IPS-18a (cell line): ENCODE measurements around the gene KIF27.
"Not testable (repeated sequence)": the region's sequence is repeated elsewhere in the genome, so short reads cannot be mapped to it uniquely, and the experiment has no call there.

Source experiments
- H3K27ac ChIP-seq: one replicate; pipeline ENCODE4 v1.5.1; 2013; ENCODE audit warnings: low read length
- H3K27me3 ChIP-seq: one replicate; pipeline ENCODE4 v1.6.1; 2013; ENCODE audit warnings: mild to moderate bottlenecking, low read length; ENCODE audit not compliant: control insufficient read depth, insufficient read depth
- H3K36me3 ChIP-seq: one replicate; pipeline ENCODE4 v1.6.1; 2013; ENCODE audit warnings: low read depth, low read length; ENCODE audit not compliant: control insufficient read depth
- H3K4me1 ChIP-seq: one replicate; pipeline ENCODE4 v1.6.1; 2013; ENCODE audit warnings: low read depth, low read length; ENCODE audit not compliant: control insufficient read depth
- H3K4me3 ChIP-seq: one replicate; pipeline ENCODE4 v1.5.1; 2013; ENCODE audit warnings: low read length
- H3K9ac ChIP-seq: one replicate; pipeline ENCODE4 v1.6.1; 2013; ENCODE audit warnings: mild to moderate bottlenecking, low read length, moderate library complexity
- H3K9me3 ChIP-seq: one replicate; pipeline ENCODE4 v1.6.1; 2013; ENCODE audit warnings: low read depth, low read length; ENCODE audit not compliant: control insufficient read depth

Gene KIF27

GRCh38 chr9:83956436-83957247 is 35.4 kb upstream of the KIF27 start:
- H3K36me3 ChIP-seq, result no peaks in the 10 kb centered on the region
- peak overlapping the region; percentile 13 for H3K9ac ChIP-seq
- no peaks in the 10 kb centered on the region for H3K9me3 ChIP-seq
- H3K27ac ChIP-seq, result no peak overlapping the region
- H3K4me3 ChIP-seq, result peak overlapping the region; percentile 48
- no peaks in the 10 kb centered on the region for H3K27me3 ChIP-seq
- H3K4me1 ChIP-seq, result no peaks in the 10 kb centered on the region

GRCh38 chr9:83956086-83956435 is 34.8 kb upstream of the KIF27 start:
- H3K27ac ChIP-seq, result no peak overlapping the region
- H3K36me3 ChIP-seq, result no peaks in the 10 kb centered on the region
- H3K4me3 ChIP-seq, result peak overlapping the region; percentile 48
- no peak overlapping the region for H3K9ac ChIP-seq
- H3K9me3 ChIP-seq, result no peaks in the 10 kb centered on the region
- no peaks in the 10 kb centered on the region for H3K4me1 ChIP-seq
- H3K27me3 ChIP-seq, result no peaks in the 10 kb centered on the region

DNA sequence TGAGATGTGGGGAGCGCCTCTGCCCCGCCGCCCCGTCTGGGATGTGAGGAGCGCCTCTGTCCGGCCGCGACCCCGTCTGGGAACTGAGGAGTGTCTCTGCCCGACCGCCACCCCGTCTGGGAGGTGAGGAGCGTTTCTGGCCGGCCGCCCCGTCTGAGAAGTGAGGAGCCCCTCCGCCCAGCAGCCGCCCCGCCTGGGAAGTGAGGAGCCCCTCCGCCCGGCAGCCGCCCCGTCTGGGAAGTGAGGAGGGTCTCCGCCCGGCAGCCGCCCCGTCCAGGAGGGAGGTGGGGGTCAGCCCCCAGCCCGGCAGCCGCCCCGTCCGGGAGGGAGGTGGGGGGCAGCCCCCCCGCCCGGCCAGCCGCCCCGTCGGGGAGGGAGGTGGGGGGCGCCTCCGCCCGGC is 26.9 kb upstream of the KIF27 start:
- H3K4me1 ChIP-seq, H3K27ac ChIP-seq, H3K9ac ChIP-seq, H3K9me3 ChIP-seq, H3K27me3 ChIP-seq, H3K4me3 ChIP-seq, H3K36me3 ChIP-seq: not testable (repeated sequence)

- Histone ChIP-seq H3K27ac (no peak overlapping the region), H3K4me1 (no peaks in the 10 kb centered on the region), H3K9ac (no peak overlapping the region), H3K27me3 (no peaks in the 10 kb centered on the region), H3K9me3 (no peaks in the 10 kb centered on the region), H3K36me3 (no peaks in the 10 kb centered on the region), H3K4me3 (no peak overlapping the region)
Measured at GRCh38 chr9:83940590-83941303, 19.5 kb upstream of the KIF27 start.

DNA sequence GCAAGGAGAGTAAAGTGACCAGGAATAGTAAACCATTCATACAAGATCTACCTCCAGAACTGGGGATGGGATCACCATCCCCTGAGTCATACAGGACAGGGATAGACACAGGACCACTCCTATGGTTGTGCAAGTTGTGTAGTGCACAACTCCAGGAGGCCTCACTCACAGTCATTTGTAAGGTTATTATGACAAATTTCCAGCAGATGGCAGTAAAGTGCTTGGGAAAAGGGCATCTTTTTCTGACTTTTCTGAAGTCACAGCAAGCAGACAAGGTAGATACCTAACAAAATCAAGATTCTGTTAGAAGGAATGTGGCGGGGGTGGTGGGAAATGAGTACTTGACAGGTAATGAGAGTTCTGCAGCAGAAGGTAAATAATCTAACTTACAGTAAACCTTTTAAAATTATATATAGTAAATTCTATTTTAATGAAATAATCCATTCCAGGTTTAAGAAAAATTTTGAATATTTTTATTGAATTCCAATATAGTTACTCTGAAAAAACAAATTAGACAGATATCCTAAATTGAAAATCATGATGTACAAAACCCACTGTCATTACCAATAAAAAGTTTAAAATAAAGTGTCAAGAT is 16.7 kb upstream of the KIF27 start:
- H3K36me3 ChIP-seq, result no peaks in the 10 kb centered on the region
- no peaks in the 10 kb centered on the region for H3K9me3 ChIP-seq
- no peak overlapping the region for H3K9ac ChIP-seq
- no peak overlapping the region for H3K27ac ChIP-seq
- peaks cover 2% of the 10 kb centered on the region for H3K4me1 ChIP-seq
- no peak overlapping the region for H3K4me3 ChIP-seq
- no peaks in the 10 kb centered on the region for H3K27me3 ChIP-seq

GRCh38 chr9:83936523-83936922 is 15.3 kb upstream of the KIF27 start:
- H3K9me3 ChIP-seq, result no peaks in the 10 kb centered on the region

GRCh38 chr9:83935276-83935935 is 14.2 kb upstream of the KIF27 start:
- Histone ChIP-seq H3K27me3 (no peaks in the 10 kb centered on the region), H3K9me3 (no peaks in the 10 kb centered on the region), H3K9ac (no peak overlapping the region), H3K27ac (no peak overlapping the region), H3K36me3 (no peaks in the 10 kb centered on the region), H3K4me1 (peaks cover 2% of the 10 kb centered on the region), H3K4me3 (no peak overlapping the region)

More at GRCh38 chr9:83936523-83936922, 15.3 kb upstream of the KIF27 start:
- no peak overlapping the region for H3K27ac ChIP-seq
- no peak overlapping the region for H3K4me3 ChIP-seq
- H3K9ac ChIP-seq, result no peak overlapping the region
- no peaks in the 10 kb centered on the region for H3K27me3 ChIP-seq
- peaks cover 2% of the 10 kb centered on the region for H3K4me1 ChIP-seq
- no peaks in the 10 kb centered on the region for H3K36me3 ChIP-seq

GRCh38 chr9:83934569-83935275 is 13.5 kb upstream of the KIF27 start:
- Histone ChIP-seq H3K27me3 (no peaks in the 10 kb centered on the region), H3K9me3 (no peaks in the 10 kb centered on the region), H3K27ac (no peak overlapping the region), H3K9ac (no peak overlapping the region), H3K36me3 (no peaks in the 10 kb centered on the region), H3K4me1 (peaks cover 2% of the 10 kb centered on the region), H3K4me3 (no peak overlapping the region)

- H3K36me3 ChIP-seq, result no peaks in the 10 kb centered on the region
- H3K27ac ChIP-seq, result no peak overlapping the region
- H3K4me1 ChIP-seq, result peaks cover 2% of the 10 kb centered on the region
- H3K9me3 ChIP-seq, result no peaks in the 10 kb centered on the region
- no peak overlapping the region for H3K4me3 ChIP-seq
- no peak overlapping the region for H3K9ac ChIP-seq
- H3K27me3 ChIP-seq, result no peaks in the 10 kb centered on the region
Measured at GRCh38 chr9:83933790-83934189, 12.6 kb upstream of the KIF27 start.

DNA sequence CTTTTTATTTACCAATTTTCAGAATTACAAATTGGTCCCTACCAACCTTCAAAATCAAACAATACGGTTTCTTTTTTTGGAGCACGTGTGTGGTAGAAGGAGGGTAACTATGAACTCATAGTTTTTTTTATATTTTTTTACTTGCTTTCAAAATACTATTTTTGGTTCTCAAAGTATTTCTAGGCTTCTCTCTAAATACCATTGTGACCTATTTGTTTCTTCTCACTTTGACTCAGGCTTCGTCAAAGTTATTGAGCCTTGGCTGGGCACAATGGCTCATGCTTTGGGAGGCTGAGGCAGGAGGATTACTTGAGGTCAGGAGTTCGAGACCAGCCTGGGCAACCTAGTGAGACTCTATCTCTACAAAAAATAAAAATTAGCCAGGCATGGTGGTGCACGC is 11.6 kb upstream of the KIF27 start:
- peaks cover 2% of the 10 kb centered on the region for H3K4me1 ChIP-seq
- H3K9ac ChIP-seq, result no peak overlapping the region
- no peaks in the 10 kb centered on the region for H3K36me3 ChIP-seq
- H3K4me3 ChIP-seq, result no peak overlapping the region
- H3K27me3 ChIP-seq, result no peaks in the 10 kb centered on the region
- H3K27ac ChIP-seq, result no peak overlapping the region
- no peaks in the 10 kb centered on the region for H3K9me3 ChIP-seq

DNA sequence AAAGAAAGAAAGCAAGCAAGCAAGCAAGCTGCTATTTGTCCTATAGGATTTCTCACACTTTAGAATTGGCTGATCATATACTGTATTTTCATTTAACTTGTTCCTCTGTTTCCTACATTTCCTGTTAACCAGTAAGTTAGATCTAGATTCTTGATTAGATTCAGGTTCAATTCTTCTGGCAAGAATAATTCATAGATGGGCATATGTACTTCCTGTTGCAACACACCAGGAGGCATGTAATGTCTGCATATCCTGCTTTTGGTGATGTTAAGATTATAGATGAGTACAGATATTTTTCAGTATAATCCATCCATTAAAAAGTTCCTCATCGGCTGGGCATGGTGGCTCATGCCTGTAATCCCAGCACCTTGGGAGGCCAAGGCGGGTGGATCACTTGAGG is 10.8 kb upstream of the KIF27 start:
- Histone ChIP-seq H3K27ac (no peak overlapping the region), H3K27me3 (no peaks in the 10 kb centered on the region), H3K4me1 (peaks cover 2% of the 10 kb centered on the region), H3K9me3 (no peaks in the 10 kb centered on the region), H3K9ac (no peak overlapping the region), H3K4me3 (no peak overlapping the region), H3K36me3 (no peaks in the 10 kb centered on the region)
